ENCODE results near the gene AKR1B1. TPM values are rescaled to one million over a fixed set of nuclear protein-coding genes. Genes with fewer than 3 reads are reported as not detected.

The AKR1B1 gene
- total RNA-seq, 4 donors from 2014 or later, result 106 to 183 (median 117) TPM

GRCh38 chr7:134464496-134464895 lies 5.6 kb upstream of the AKR1B1 start:
- no peaks in the 10 kb centered on the region for H3K27me3 ChIP-seq
- H3K4me3 ChIP-seq, result no peak overlapping the region
- peaks cover 0 to 14% (median 6%) of the 10 kb centered on the region in 4 donors for H3K9me3 ChIP-seq
- no peak overlapping the region for H3K27ac ChIP-seq
- no peak for DNase-seq (ENCODE audit: low spot score in 2 of 2)
- no peaks in the 10 kb centered on the region for H3K36me3 ChIP-seq
- H3K4me1 ChIP-seq, result peaks cover 0 to 2% (median 0%) of the 10 kb centered on the region in 4 donors
- TF ChIP-seq CTCF (IDR thresholded peaks at IDR 0.05) (no peak), EP300 (IDR thresholded peaks at IDR 0.05) (no peak), POLR2A (IDR thresholded peaks at IDR 0.05) (no peak)

DNA sequence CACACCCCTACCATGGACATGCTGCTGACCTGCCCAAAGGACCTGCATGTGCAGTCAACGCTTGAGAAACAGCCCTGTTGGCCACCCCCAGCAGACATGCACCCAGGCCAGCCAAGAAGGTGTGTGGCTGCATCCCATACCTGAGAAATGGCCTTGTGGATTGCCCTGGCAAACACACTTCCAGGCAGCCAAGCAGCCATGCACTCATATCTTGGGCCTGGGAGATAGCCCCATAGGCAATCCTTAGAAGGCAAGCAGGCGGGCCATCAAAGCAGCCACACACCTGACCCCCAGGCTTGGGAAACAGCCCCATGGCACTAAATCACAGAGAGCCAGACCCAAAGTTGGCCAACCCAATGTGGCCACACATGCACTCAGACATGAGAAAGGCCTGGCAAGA lies 4.9 kb upstream of the AKR1B1 start:
- DNase-seq (ENCODE audit: low spot score in 2 of 2), result no peak
- no peak for TF ChIP-seq CTCF (IDR thresholded peaks at IDR 0.05)
- no peak for TF ChIP-seq POLR2A (IDR thresholded peaks at IDR 0.05)
- TF ChIP-seq EP300 (IDR thresholded peaks at IDR 0.05), result no peak
- 92 to 100% methylated on average over 1 to 2 of the region's 2 CpGs for WGBS, 2 donors
- H3K4me3 ChIP-seq, result no peak overlapping the region
- H3K27ac ChIP-seq, result no peak overlapping the region
- peaks cover 0 to 14% (median 6%) of the 10 kb centered on the region in 4 donors for H3K9me3 ChIP-seq
- H3K27me3 ChIP-seq, result no peaks in the 10 kb centered on the region
- H3K4me1 ChIP-seq, result peaks cover 0 to 5% (median 0%) of the 10 kb centered on the region in 4 donors
- no peaks in the 10 kb centered on the region for H3K36me3 ChIP-seq

- peaks cover 0 to 13% (median 3%) of the 10 kb centered on the region in 4 donors for H3K4me1 ChIP-seq
- no peak for DNase-seq (ENCODE audit: low spot score in 2 of 2)
- no peak for TF ChIP-seq EP300 (IDR thresholded peaks at IDR 0.05)
- WGBS, 2 donors, result 72 to 77% methylated on average over 5 of the region's 5 CpGs
- H3K4me3 ChIP-seq, result no peak overlapping the region
- peaks cover 0 to 14% (median 6%) of the 10 kb centered on the region in 4 donors for H3K9me3 ChIP-seq
- H3K27ac ChIP-seq, result no peak overlapping the region
- no peaks in the 10 kb centered on the region for H3K36me3 ChIP-seq
- H3K27me3 ChIP-seq, result no peaks in the 10 kb centered on the region
Observed at GRCh38 chr7:134462337-134462925, 3.5 kb upstream of the AKR1B1 start.

GRCh38 chr7:134461916-134462315 lies 3.0 kb upstream of the AKR1B1 start:
- H3K36me3 ChIP-seq, result no peaks in the 10 kb centered on the region
- TF ChIP-seq EP300 (IDR thresholded peaks at IDR 0.05) (no peak), CTCF (IDR thresholded peaks at IDR 0.05) (no peak), POLR2A (IDR thresholded peaks at IDR 0.05) (no peak)
- WGBS, 2 donors, result 89 to 93% methylated on average over 1 of the region's 1 CpG

GRCh38 chr7:134459981-134460380 lies 1.1 kb upstream of the AKR1B1 start:
- no peak overlapping the region for H3K4me3 ChIP-seq
- no peak for DNase-seq (ENCODE audit: low spot score in 2 of 2)
- peaks cover 0 to 21% (median 5%) of the 10 kb centered on the region in 4 donors for H3K4me1 ChIP-seq
- peaks cover 0 to 15% (median 0%) of the 10 kb centered on the region in 3 donors for H3K36me3 ChIP-seq
- 94 to 97% methylated on average over 2 of the region's 2 CpGs for WGBS, 2 donors
- no peaks in the 10 kb centered on the region for H3K27me3 ChIP-seq
- TF ChIP-seq CTCF (IDR thresholded peaks at IDR 0.05), result no peak
- TF ChIP-seq EP300 (IDR thresholded peaks at IDR 0.05), result no peak
- TF ChIP-seq POLR2A (IDR thresholded peaks at IDR 0.05), result no peak
- H3K27ac ChIP-seq, result no peak overlapping the region
- peaks cover 0 to 5% (median 1%) of the 10 kb centered on the region in 4 donors for H3K9me3 ChIP-seq

More at GRCh38 chr7:134461916-134462315, 3.0 kb upstream of the AKR1B1 start:
- no peaks in the 10 kb centered on the region for H3K27me3 ChIP-seq
- DNase-seq (ENCODE audit: low spot score in 2 of 2), result no peak
- no peak overlapping the region for H3K4me3 ChIP-seq
- H3K4me1 ChIP-seq, result peaks cover 0 to 16% (median 5%) of the 10 kb centered on the region in 4 donors
- H3K27ac ChIP-seq, result no peak overlapping the region
- H3K9me3 ChIP-seq, result peaks cover 0 to 14% (median 6%) of the 10 kb centered on the region in 4 donors
